Thyroid gland (tissue), 4 donors: ENCODE measurements around the gene ZNF282. TPM values are rescaled to one million over a fixed set of nuclear protein-coding genes. Genes with fewer than 3 reads are reported as not detected.
A peak's percentile ranks its signal among the peaks of the same experiment; 100 is the strongest.

Source experiments
- DNase-seq, 2 donors: peaks; one replicate each; pipeline ENCODE4 v3.0.0-alpha.2; 2019
- H3K27ac ChIP-seq, 3 donors: fragments of 200-600 bp; sonication (generic); 1 replicate in 2 of 3; 2 replicates in 1 of 3; pipeline ENCODE4 v1.5.1; 2016 to 2019; ENCODE audit warnings: mild to moderate bottlenecking in 1 of 3, moderate library complexity in 1 of 3
- H3K27me3 ChIP-seq: fragments of 200-600 bp; sonication (generic); one replicate; pipeline ENCODE4 v1.5.1; 2019
- H3K36me3 ChIP-seq, 2 donors: fragments of 200-600 bp; sonication (generic); one replicate each; pipeline ENCODE4 v1.5.1; 2016 to 2019
- H3K4me1 ChIP-seq, 2 donors: fragments of 200-600 bp; sonication (generic); one replicate each; pipeline ENCODE4 v1.5.1; 2017 to 2019
- H3K4me3 ChIP-seq, 3 donors: fragments of 200-600 bp; sonication (generic); replicated peaks in 1 of 3; 1 replicate in 2 of 3; 2 replicates in 1 of 3; pipeline ENCODE4 v1.5.1; 2016; ENCODE audit warnings: mild to moderate bottlenecking in 1 of 3
- H3K9me3 ChIP-seq: fragments of 200-600 bp; sonication (generic); one replicate; pipeline ENCODE4 v1.5.1; 2017
- CTCF ChIP-seq, 6 experiments: fragments of 200-600 bp in 3 of 6; fragments of 450-650 bp in 3 of 6; sonication (generic) in 3 of 6; IDR thresholded peaks; one replicate each; pipeline ENCODE4 v1.5.1; 2016 to 2019; ENCODE audit warnings: antibody characterized with exemption in 6 of 6, mild to moderate bottlenecking in 2 of 6, inconsistent platforms in 1 of 6, moderate library complexity in 1 of 6
- POLR2A ChIP-seq, 2 donors: fragments of 450-650 bp; IDR thresholded peaks; one replicate each; pipeline ENCODE4 v1.6.1; 2017; ENCODE audit warnings: antibody characterized with exemption in 2 of 2, mild to moderate bottlenecking in 2 of 2, moderate library complexity in 1 of 2
- WGBS, 2 donors: methylation state at CpG; one replicate each; pipeline ENCODE4 v1.1.5; 2017; 5-methylcytosine and 5-hydroxymethylcytosine counted together
- intact Hi-C: fragments of 100-400 bp; cut with DNase I; formaldehyde crosslinking; loops from one replicate; pipeline ENCODE4 v1.15.1; 2023
- total RNA-seq, 4 donors: library from RNA; depleted of rRNA; stranded (reverse); fragments of >200 nt; gene quantifications; one replicate each; pipeline ENCODE4 v1.2.3, GENCODE V29; 2016

The ZNF282 gene
- total RNA-seq, 4 donors from 2014 or later, result 13.8 to 28.5 (median 21.3) TPM

- TF ChIP-seq POLR2A (IDR thresholded peaks at IDR 0.05), result no peak
- no peak for TF ChIP-seq CTCF (IDR thresholded peaks at IDR 0.05)
- peaks cover 21 to 28% of the 10 kb centered on the region in 2 donors for H3K4me1 ChIP-seq
- H3K27me3 ChIP-seq, result no peaks in the 10 kb centered on the region
- intact Hi-C loops, result no loop called here
- no peak for DNase-seq
- H3K4me3 ChIP-seq, result no peak overlapping the region
- 90 to 94% methylated on average over 21 to 22 of the region's 22 CpGs for WGBS, 2 donors
- H3K36me3 ChIP-seq, result peaks cover 21 to 41% of the 10 kb centered on the region in 2 donors
- H3K9me3 ChIP-seq, result no peaks in the 10 kb centered on the region
- H3K27ac ChIP-seq, result no peak overlapping the region
Observed at GRCh38 chr7:149198161-149198816, 2.9 kb downstream of the ZNF282 start.

GRCh38 chr7:149199234-149199995 is 4.1 kb downstream of the ZNF282 start:
- Histone ChIP-seq H3K4me3 (no peak overlapping the region), H3K27ac (no peak overlapping the region), H3K4me1 (peaks cover 23 to 31% of the 10 kb centered on the region in 2 donors), H3K36me3 (peaks cover 29 to 42% of the 10 kb centered on the region in 2 donors), H3K9me3 (no peaks in the 10 kb centered on the region), H3K27me3 (no peaks in the 10 kb centered on the region)
- no peak for DNase-seq
- WGBS, 2 donors, result 95 to 97% methylated on average over 6 of the region's 6 CpGs
- intact Hi-C loops, result no loop called here
- no peak for TF ChIP-seq CTCF (IDR thresholded peaks at IDR 0.05)
- no peak for TF ChIP-seq POLR2A (IDR thresholded peaks at IDR 0.05)

GRCh38 chr7:149202831-149203231 is 7.5 kb downstream of the ZNF282 start:
- TF ChIP-seq POLR2A (IDR thresholded peaks at IDR 0.05) (no peak), CTCF (IDR thresholded peaks at IDR 0.05) (no peak)
- Histone ChIP-seq H3K4me3 (no peak overlapping the region), H3K9me3 (no peaks in the 10 kb centered on the region), H3K36me3 (peaks cover 43 to 60% of the 10 kb centered on the region in 2 donors), H3K27ac (peak overlapping the region in 2 of 3 donors; percentile 29 to 38), H3K27me3 (no peaks in the 10 kb centered on the region), H3K4me1 (peaks cover 6 to 12% of the 10 kb centered on the region in 2 donors)
- intact Hi-C loops, result no loop called here
- 74 to 84% methylated on average over 6 of the region's 6 CpGs for WGBS, 2 donors
- peak; percentile 69 to 82 for DNase-seq

- peaks cover 47 to 65% of the 10 kb centered on the region in 2 donors for H3K36me3 ChIP-seq
- H3K27me3 ChIP-seq, result no peaks in the 10 kb centered on the region
- H3K9me3 ChIP-seq, result no peaks in the 10 kb centered on the region
- peaks cover 6 to 12% of the 10 kb centered on the region in 2 donors for H3K4me1 ChIP-seq
- TF ChIP-seq CTCF (IDR thresholded peaks at IDR 0.05) (no peak), POLR2A (IDR thresholded peaks at IDR 0.05) (no peak)
- intact Hi-C loops, result no loop called here
- WGBS, 2 donors, result 76 to 82% methylated on average over 18 of the region's 18 CpGs
- DNase-seq, result no peak
- no peak overlapping the region for H3K27ac ChIP-seq
- no peak overlapping the region for H3K4me3 ChIP-seq
Observed at GRCh38 chr7:149205690-149206381, 10.5 kb downstream of the ZNF282 start.
